Activated CD4-positive, alpha-beta T cell treated with anti-CD3 and anti-CD28 coated beads for 24 hours (primary cell): Measurements from ENCODE around the gene FRS2.

Experiments used
- DNase-seq, 2 donors: peaks; one replicate each; pipeline ENCODE4 v3.0.0-alpha.2; 2020; ENCODE audit warnings: low read depth in 2 of 2

The FRS2 gene

DNA sequence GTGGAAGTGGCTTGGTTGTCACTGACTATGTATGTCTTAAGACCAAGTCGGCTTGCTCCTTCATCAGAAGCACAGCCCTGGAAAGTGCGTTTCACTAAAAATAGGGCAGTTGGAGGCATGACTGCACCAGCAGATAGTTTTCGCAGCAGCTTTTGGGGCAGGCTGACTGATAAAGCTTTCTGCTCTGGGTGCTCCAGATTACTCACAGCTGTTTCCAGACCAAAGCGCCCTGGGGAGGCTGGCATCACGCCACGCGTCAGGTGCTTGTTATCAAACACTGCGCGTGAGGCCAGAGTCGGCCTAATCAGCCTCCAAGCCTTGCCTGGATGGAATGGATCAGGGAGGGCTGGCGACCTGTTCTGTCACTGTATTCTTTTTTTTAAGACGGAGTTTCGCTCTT, 153.8 kb downstream of the FRS2 start:
- DNase-seq, result no peak

DNA sequence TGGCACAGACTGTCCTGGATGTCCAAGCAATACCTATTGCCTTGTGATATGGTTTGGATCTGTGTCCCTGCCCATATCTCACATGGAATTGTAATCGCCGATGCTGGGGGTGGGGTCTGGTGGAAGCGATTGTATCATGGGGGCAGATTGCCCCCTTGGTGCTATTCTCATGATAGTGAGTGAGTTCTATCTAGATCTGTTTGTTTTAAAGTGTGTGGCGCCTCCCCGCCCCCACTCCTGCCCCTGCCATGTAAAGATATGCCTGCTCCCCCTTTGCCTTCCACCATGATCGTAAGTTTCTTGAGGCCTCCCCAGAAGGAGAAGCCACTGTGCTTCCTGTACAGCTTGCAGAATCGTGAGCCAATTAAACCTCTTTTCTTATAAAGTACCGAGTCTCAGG, 157.3 kb downstream of the FRS2 start:
- DNase-seq, result no peak
